Spleen (tissue), 11 donors: ENCODE results near the gene AGPAT3. TPM values are rescaled to one million over a fixed set of nuclear protein-coding genes. Genes with fewer than 3 reads are reported as not detected.

Experiments
- DNase-seq: peaks from one replicate; pipeline ENCODE4 v3.0.0-alpha.2; 2020
- H3K27ac ChIP-seq, 8 donors: fragments of 200-600 bp; sonication (generic) in 7 of 8; 1 replicate in 4 of 8; 2 replicates in 4 of 8; pipeline versions ENCODE4 v1.5.0 to v1.8.0; 2016 to 2021; ENCODE audit warnings: inconsistent platforms in 4 of 8, mild to moderate bottlenecking in 4 of 8, moderate library complexity in 1 of 8
- H3K27me3 ChIP-seq, 7 donors: fragments of 200-600 bp; sonication (generic) in 6 of 7; replicated peaks in 1 of 7; 1 replicate in 4 of 7; 2 replicates in 3 of 7; pipeline versions ENCODE4 v1.5.0 to v1.8.0; 2016 to 2021; ENCODE audit warnings: inconsistent platforms in 3 of 7, mild to moderate bottlenecking in 1 of 7
- H3K36me3 ChIP-seq, 6 donors: fragments of 200-600 bp; sonication (generic) in 5 of 6; 1 replicate in 4 of 6; 2 replicates in 2 of 6; pipeline versions ENCODE4 v1.5.0 to v1.8.0; 2016 to 2021; ENCODE audit warnings: inconsistent platforms in 2 of 6
- H3K4me1 ChIP-seq, 6 donors: fragments of 200-600 bp; sonication (generic) in 5 of 6; 1 replicate in 3 of 6; 2 replicates in 3 of 6; pipeline versions ENCODE4 v1.5.0 to v1.8.0; 2016 to 2021; ENCODE audit warnings: inconsistent platforms in 3 of 6
- H3K4me3 ChIP-seq, 8 donors: fragments of 200-600 bp; sonication (generic) in 7 of 8; 1 replicate in 4 of 8; 2 replicates in 4 of 8; pipeline versions ENCODE4 v1.5.0 to v1.8.0; 2016 to 2021; ENCODE audit warnings: inconsistent platforms in 4 of 8, mild to moderate bottlenecking in 4 of 8, moderate library complexity in 2 of 8
- H3K9me3 ChIP-seq, 8 donors: fragments of 200-600 bp; sonication (generic) in 7 of 8; 1 replicate in 4 of 8; 2 replicates in 4 of 8; pipeline versions ENCODE4 v1.5.0 to v1.8.0; 2016 to 2021; ENCODE audit warnings: inconsistent platforms in 4 of 8
- CTCF ChIP-seq, 11 experiments: fragments of 200-600 bp in 7 of 11; fragments of 450-650 bp in 4 of 11; sonication (generic) in 4 of 11; IDR thresholded peaks in 8 of 11; conservative IDR thresholded peaks in 3 of 11; 1 replicate in 7 of 11; 2 replicates in 4 of 11; pipeline versions ENCODE4 v1.4.0 to v1.8.0; 2016 to 2021; ENCODE audit warnings: antibody characterized with exemption in 11 of 11, inconsistent platforms in 4 of 11, mild to moderate bottlenecking in 1 of 11
- POLR2A ChIP-seq, 3 donors: fragments of 450-650 bp; IDR thresholded peaks; one replicate each; pipeline ENCODE4 v1.5.1; 2017; ENCODE audit warnings: antibody characterized with exemption in 3 of 3, mild to moderate bottlenecking in 1 of 3
- POLR2AphosphoS5 ChIP-seq, 3 donors: sonication (generic); formaldehyde crosslinking; IDR thresholded peaks; one replicate each; pipeline ENCODE4 v1.5.1; 2017; ENCODE audit warnings: antibody characterized with exemption in 3 of 3
- WGBS, 5 donors: extraction: QIAGEN DNeasy Blood & Tissue Kit in 3 of 5; methylation state at CpG; one replicate each; pipeline versions ENCODE4 v1.1.5 to v1.1.7; 2013 to 2018; 5-methylcytosine and 5-hydroxymethylcytosine counted together
- intact Hi-C: fragments of 100-400 bp; cut with DNase I; formaldehyde crosslinking; loops from one replicate; pipeline ENCODE4 v1.15.0; 2023; ENCODE audit warnings: low total_unique reads
- polyA plus RNA-seq, 3 donors: library from polyadenylated mRNA; stranded (reverse); fragments of 200-250 nt; gene quantifications; one replicate each; pipeline ENCODE4 v1.2.1, GENCODE V29; 2013
- total RNA-seq, 7 donors: library from RNA; depleted of rRNA in 3 of 7; stranded (reverse); fragments of >200 nt in 3 of 7; fragmentation: NEBNext Ultra II Directional in 4 of 7; extraction: Animal tissue kit (Norgen Biotek cat#: 25700) in 4 of 7; gene quantifications; one replicate each; pipeline versions ENCODE4 v1.1.0 to v1.2.1, GENCODE V29; 2016 to 2021
- donor health status: healthy with polysubstance abuse.
- donor health status: DM: no; HTN: no; CAD: no; lungs with moderate emphysema.
- donor health status: DM: no; HTN: no; CAD: no.
- donor health status: Bipolar disorder and iron deficiency.
- donor health status: healthy.
- donor health status: DM: no; HTN: no; CAD: no.
- donor health status: DM: yes; HTN: yes; CAD: no.

AGPAT3 gene
- total and polyA plus RNA-seq, 10 donors = 6.9 to 92.0 (median 56.0) TPM

DNA sequence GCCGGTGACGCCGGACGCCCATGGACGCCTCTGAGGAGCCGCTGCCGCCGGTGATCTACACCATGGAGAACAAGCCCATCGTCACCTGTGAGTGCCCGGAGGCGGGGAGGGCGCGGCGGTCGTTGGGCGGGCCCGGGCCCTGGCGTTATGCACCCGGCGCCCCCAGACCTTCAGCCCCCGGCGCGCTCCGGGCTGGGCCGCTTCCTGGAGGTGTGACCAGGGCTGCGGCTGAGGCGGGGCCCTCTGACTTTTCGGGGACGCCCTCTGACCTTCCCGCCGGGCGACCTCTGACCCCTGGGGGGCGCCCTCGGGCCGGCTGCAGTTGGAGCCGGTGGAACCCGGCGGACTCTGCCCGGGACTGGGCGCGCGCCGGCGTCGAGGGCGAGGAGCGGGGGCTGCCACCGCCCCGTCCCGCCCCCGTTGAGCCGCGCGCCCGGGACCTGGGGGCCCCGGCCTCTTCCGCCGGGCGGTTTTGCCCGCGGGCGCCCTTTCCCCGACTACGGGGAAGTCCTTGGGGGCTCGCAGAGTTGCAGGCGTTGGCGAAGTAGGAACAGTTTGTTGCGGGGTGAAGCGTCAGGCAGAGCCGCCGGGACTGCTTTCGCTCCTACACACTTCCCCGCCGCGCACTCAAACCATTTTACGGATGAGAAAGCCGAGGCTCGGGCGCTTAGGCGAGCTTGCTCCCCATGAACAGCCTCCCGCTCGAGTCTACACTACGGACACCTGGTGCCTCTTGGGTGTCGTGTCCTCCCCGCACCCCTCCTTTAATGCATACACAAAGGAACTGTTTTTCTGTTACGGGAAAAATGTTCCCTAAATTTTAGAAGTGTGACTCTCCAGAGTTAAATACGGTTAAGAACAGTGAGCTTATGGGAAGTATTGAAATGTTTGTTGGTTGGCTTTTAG, 147.7 kb downstream of the AGPAT3 start:
- peaks cover 42 to 72% (median 61%) of the 10 kb centered on the region in 6 donors for H3K4me1 ChIP-seq

DNA sequence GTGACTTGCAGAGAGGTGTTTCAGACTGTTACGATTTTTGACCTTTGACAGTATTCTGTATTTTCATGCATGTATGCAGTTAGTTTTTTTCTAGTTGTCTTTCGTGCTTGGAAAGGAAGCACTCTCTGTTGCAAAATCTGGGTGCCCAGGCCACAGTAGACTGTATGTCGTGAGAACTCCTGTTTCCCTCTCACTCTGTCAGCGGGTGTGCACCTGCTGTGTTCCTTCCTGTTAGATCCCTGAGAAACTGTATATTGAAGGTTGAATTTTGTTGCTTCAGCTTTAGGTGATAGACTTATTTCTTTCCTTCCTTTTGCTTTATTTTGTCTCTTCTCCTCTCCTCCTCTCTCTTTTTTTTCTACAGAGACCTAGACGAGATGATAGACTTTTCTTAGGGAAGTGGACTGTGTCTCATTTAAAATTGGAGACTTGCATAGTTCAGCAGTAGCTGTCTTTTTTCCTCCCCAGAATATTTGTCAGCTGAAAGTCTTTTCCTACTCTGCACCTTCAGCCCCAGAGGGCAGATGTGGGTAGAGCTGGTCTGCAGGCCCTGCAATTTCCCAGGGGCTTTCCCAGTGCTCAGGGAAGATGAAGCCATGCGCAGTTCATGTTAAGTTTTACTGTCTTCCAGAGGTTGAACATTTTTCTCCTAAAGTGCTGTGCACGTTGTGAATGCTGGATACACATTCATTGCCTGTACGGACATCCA, 148.5 kb downstream of the AGPAT3 start:
- no peak for DNase-seq
- 3 to 10% (median 7%) methylated on average over 8 of the region's 8 CpGs for WGBS, 5 donors

More for the DNA sequence above, 147.7 kb downstream of the AGPAT3 start:
- Histone ChIP-seq H3K9me3 (no peaks in the 10 kb centered on the region), H3K27me3 (no peaks in the 10 kb centered on the region), H3K4me3 (peak overlapping the region; percentile 85 to 95 (median 89)), H3K36me3 (no peaks in the 10 kb centered on the region), H3K27ac (peak overlapping the region; percentile 85 to 99 (median 97))
- 0 to 1% (median 1%) methylated on average over 41 to 87 of the region's 87 CpGs for WGBS, 5 donors
- peak; percentile 95 for DNase-seq
- intact Hi-C loops = no loop called here
- peak in 6 of 11 experiments; percentile 11 to 53 (median 38) for TF ChIP-seq CTCF (IDR thresholded peaks at IDR 0.05 in 8 of 11, conservative IDR thresholded peaks at IDR 0.05 in 3 of 11)
- no peak for TF ChIP-seq POLR2AphosphoS5 (IDR thresholded peaks at IDR 0.05)

DNA sequence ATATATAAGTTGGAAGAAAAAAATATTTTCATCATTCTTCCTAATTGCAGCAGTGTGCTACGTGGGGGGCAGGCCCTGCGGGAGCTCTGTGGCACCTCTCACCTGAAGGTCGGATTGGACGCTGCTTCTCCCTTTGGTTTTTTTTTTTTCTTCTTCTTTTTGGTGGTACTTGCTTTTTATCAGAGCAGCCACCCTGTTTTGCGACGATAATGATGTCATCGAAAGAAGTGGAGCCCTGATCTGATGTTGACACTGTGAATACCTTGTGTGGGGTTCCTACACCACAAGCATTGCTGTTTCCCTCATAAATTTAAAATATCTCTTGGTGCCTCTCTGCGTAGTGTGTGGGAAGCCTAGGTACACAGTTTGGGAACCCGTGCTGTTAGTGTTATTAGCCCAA, 152.6 kb downstream of the AGPAT3 start:
- Histone ChIP-seq H3K9me3 (no peaks in the 10 kb centered on the region), H3K4me3 (no peak overlapping the region), H3K4me1 (peaks cover 62 to 100% (median 92%) of the 10 kb centered on the region in 6 donors), H3K36me3 (no peaks in the 10 kb centered on the region), H3K27ac (peak overlapping the region in 2 of 8 donors; percentile 10), H3K27me3 (no peaks in the 10 kb centered on the region)
- intact Hi-C loops = no loop called here
- DNase-seq = no peak
- TF ChIP-seq POLR2A (IDR thresholded peaks at IDR 0.05) = no peak
- no peak for TF ChIP-seq CTCF (IDR thresholded peaks at IDR 0.05 in 8 of 11, conservative IDR thresholded peaks at IDR 0.05 in 3 of 11)
- TF ChIP-seq POLR2AphosphoS5 (IDR thresholded peaks at IDR 0.05) = no peak
- 75 to 85% (median 81%) methylated on average over 9 of the region's 9 CpGs for WGBS, 5 donors

More for the DNA sequence above, 148.5 kb downstream of the AGPAT3 start:
- Histone ChIP-seq H3K27ac (peak overlapping the region; percentile 85 to 99 (median 97)), H3K4me1 (peaks cover 43 to 80% (median 69%) of the 10 kb centered on the region in 6 donors), H3K36me3 (no peaks in the 10 kb centered on the region), H3K27me3 (no peaks in the 10 kb centered on the region), H3K9me3 (no peaks in the 10 kb centered on the region), H3K4me3 (peak overlapping the region; percentile 85 to 95 (median 89))
- intact Hi-C loops = no loop called here
- TF ChIP-seq POLR2AphosphoS5 (IDR thresholded peaks at IDR 0.05) (no peak), POLR2A (IDR thresholded peaks at IDR 0.05) (no peak), CTCF (IDR thresholded peaks at IDR 0.05 in 8 of 11, conservative IDR thresholded peaks at IDR 0.05 in 3 of 11) (no peak)

GRCh38 chr21:44018127-44018526, 153.1 kb downstream of the AGPAT3 start:
- no peak overlapping the region for H3K27ac ChIP-seq
- DNase-seq = no peak
- 92 to 97% (median 94%) methylated on average over 5 of the region's 5 CpGs for whole genome bisulfite sequencing, 5 donors
- no peaks in the 10 kb centered on the region for H3K27me3 ChIP-seq
- no peaks in the 10 kb centered on the region for H3K36me3 ChIP-seq
- no peaks in the 10 kb centered on the region for H3K9me3 ChIP-seq
- intact Hi-C loops = no loop called here
- peaks cover 62 to 100% (median 92%) of the 10 kb centered on the region in 6 donors for H3K4me1 ChIP-seq
- no peak for TF ChIP-seq POLR2A (IDR thresholded peaks at IDR 0.05)
- TF ChIP-seq POLR2AphosphoS5 (IDR thresholded peaks at IDR 0.05) = no peak
- H3K4me3 ChIP-seq = no peak overlapping the region
